Left ventricle myocardium inferior (tissue), 1 donor: ENCODE measurements around the gene JARID2. TPM values are rescaled to one million over a fixed set of nuclear protein-coding genes. Genes with fewer than 3 reads are reported as not detected.

Source experiments
- DNase-seq: peaks from one replicate; pipeline ENCODE4 v3.0.0-alpha.2; 2020
- H3K27ac ChIP-seq: fragments of 200-600 bp; replicated peaks from 2 replicates; pipeline ENCODE4 v1.8.0; 2021
- H3K27me3 ChIP-seq: fragments of 200-600 bp; 2 replicates; pipeline ENCODE4 v1.8.0; 2021; ENCODE audit warnings: low read depth
- H3K36me3 ChIP-seq: fragments of 200-600 bp; 2 replicates; pipeline ENCODE4 v1.8.0; 2021
- H3K4me1 ChIP-seq: fragments of 200-600 bp; 2 replicates; pipeline ENCODE4 v1.8.0; 2021
- H3K4me3 ChIP-seq: fragments of 200-600 bp; 2 replicates; pipeline ENCODE4 v1.8.0; 2021; ENCODE audit warnings: mild to moderate bottlenecking, moderate library complexity
- H3K9me3 ChIP-seq: fragments of 200-600 bp; replicated peaks from 2 replicates; pipeline ENCODE4 v1.8.0; 2021
- intact Hi-C: fragments of 100-400 bp; cut with micrococcal nuclease; formaldehyde crosslinking; loops from one replicate; pipeline ENCODE4 v1.11.0; 2022
- total RNA-seq: library from RNA; stranded (reverse); fragmentation: NEBNext Ultra II Directional; extraction: Animal tissue kit (Norgen Biotek cat#: 25700); gene quantifications from one replicate; pipeline ENCODE4 v1.2.1, GENCODE V29; 2021
- TF ChIP-seq, protein P1 (sequence below): fragments of 200-600 bp; IDR thresholded peaks from 2 replicates; pipeline ENCODE4 v1.8.0; 2021; ENCODE audit warnings: antibody characterized with exemption, mild to moderate bottlenecking, borderline replicate concordance
- donor health status: DM: no; HTN: yes; CAD: no; lungs with severe emphysema.

JARID2 gene
- total RNA-seq, 1 donor from 2014 or later: 6.5 TPM

DNA sequence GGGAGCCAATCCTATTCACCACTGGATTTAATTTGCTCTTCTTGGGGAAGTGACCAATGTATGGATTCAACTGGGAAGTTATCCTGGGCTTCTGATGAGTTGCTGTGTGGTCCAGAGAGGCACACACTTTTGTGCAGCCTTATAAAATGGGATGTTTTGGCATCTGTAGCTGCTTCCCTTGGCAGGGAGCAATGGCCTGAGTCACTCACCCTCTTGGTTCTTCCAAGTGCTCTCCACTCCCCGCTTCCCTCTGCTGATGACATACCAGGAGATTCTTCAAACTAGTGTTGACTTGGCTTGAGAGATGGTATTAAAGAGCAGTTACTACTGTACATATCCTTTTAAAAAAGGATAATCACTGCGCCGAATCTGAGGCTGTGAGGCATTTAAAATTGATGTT is 105.8 kb downstream of the JARID2 start:
- peak; percentile 37 for DNase-seq
- no peak overlapping the region for H3K4me3 ChIP-seq
- peaks cover 55% of the 10 kb centered on the region for H3K4me1 ChIP-seq
- TF ChIP-seq, protein P1, sequence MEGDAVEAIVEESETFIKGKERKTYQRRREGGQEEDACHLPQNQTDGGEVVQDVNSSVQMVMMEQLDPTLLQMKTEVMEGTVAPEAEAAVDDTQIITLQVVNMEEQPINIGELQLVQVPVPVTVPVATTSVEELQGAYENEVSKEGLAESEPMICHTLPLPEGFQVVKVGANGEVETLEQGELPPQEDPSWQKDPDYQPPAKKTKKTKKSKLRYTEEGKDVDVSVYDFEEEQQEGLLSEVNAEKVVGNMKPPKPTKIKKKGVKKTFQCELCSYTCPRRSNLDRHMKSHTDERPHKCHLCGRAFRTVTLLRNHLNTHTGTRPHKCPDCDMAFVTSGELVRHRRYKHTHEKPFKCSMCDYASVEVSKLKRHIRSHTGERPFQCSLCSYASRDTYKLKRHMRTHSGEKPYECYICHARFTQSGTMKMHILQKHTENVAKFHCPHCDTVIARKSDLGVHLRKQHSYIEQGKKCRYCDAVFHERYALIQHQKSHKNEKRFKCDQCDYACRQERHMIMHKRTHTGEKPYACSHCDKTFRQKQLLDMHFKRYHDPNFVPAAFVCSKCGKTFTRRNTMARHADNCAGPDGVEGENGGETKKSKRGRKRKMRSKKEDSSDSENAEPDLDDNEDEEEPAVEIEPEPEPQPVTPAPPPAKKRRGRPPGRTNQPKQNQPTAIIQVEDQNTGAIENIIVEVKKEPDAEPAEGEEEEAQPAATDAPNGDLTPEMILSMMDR: no peak
- no peaks in the 10 kb centered on the region for H3K27me3 ChIP-seq
- no peaks in the 10 kb centered on the region for H3K9me3 ChIP-seq
- intact Hi-C loops: no loop called here
- no peaks in the 10 kb centered on the region for H3K36me3 ChIP-seq
- peak overlapping the region; percentile 11 for H3K27ac ChIP-seq

DNA sequence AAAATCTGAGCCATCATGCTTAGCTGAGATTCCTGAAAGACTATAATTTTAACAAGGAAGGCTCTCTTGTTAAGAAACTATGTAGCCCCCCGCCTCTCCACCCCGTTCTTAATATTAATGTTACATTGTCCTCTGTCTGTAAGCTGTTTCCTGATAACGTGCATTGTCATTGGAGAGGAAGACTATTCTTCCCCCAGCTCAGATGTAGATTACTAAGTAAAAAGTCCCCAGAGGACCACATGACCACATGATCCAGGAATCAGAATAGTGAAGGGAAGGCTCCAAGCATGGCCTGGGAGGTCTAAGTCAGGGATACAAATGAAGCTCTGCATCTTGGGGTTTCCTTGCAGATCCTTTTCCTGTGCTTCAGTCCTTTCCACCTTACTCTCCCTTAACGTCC is 106.4 kb downstream of the JARID2 start:
- Histone ChIP-seq H3K36me3 (no peaks in the 10 kb centered on the region), H3K27me3 (no peaks in the 10 kb centered on the region), H3K4me1 (peaks cover 61% of the 10 kb centered on the region), H3K27ac (peak overlapping the region; percentile 11), H3K9me3 (no peaks in the 10 kb centered on the region), H3K4me3 (no peak overlapping the region)
- intact Hi-C loops: no loop called here
- no peak for DNase-seq
- TF ChIP-seq, protein P1: no peak

DNA sequence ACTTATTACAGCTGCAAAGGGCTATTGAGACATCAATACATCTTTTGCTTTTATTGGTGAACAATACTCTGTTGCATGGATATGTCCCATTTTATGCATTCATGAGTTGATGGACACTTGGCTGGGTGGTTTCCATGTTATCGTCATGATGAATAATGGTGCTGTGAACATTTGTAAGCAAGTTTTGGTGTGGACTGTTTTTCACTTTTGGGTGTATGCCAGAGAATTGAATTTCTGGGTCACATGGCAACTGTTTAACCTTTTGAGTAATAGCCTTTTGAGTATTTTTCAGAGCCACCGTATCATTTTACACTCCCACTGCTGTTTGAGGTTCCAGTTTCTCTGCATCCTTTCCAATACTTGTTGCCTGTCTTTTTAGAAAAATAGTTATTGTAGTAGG is 107.0 kb downstream of the JARID2 start:
- TF ChIP-seq, protein P1: no peak
- intact Hi-C loops: no loop called here
- H3K9me3 ChIP-seq: no peaks in the 10 kb centered on the region
- no peak overlapping the region for H3K27ac ChIP-seq
- no peak for DNase-seq
- no peaks in the 10 kb centered on the region for H3K36me3 ChIP-seq
- no peak overlapping the region for H3K4me3 ChIP-seq
- H3K27me3 ChIP-seq: no peaks in the 10 kb centered on the region
- H3K4me1 ChIP-seq: peaks cover 67% of the 10 kb centered on the region

DNA sequence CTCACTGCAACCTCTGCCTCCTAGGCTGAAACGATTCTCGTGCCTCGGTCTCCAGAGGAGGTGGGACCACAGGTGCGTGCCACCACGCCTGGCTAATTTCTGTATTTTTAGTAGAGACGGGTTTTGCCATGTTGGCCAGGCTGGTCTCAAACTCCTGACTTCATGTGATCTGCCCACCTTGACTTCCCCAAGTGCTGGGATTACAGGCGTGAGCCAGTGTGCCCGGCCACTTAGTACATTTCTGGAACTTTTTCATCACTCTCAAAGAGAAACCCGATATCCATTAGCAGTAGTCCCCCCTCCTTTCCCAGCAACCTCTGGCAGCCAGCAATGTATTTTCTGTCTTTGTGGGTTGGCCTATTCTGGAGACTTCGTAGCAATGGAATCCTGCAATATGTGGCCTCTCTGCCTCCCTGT is 109.8 kb downstream of the JARID2 start:
- TF ChIP-seq, protein P1: no peak
- no peak overlapping the region for H3K27ac ChIP-seq
- DNase-seq: no peak
- H3K9me3 ChIP-seq: no peaks in the 10 kb centered on the region
- intact Hi-C loops: no loop called here
- no peak overlapping the region for H3K4me3 ChIP-seq
- H3K4me1 ChIP-seq: peaks cover 90% of the 10 kb centered on the region
- H3K36me3 ChIP-seq: no peaks in the 10 kb centered on the region
- no peaks in the 10 kb centered on the region for H3K27me3 ChIP-seq

DNA sequence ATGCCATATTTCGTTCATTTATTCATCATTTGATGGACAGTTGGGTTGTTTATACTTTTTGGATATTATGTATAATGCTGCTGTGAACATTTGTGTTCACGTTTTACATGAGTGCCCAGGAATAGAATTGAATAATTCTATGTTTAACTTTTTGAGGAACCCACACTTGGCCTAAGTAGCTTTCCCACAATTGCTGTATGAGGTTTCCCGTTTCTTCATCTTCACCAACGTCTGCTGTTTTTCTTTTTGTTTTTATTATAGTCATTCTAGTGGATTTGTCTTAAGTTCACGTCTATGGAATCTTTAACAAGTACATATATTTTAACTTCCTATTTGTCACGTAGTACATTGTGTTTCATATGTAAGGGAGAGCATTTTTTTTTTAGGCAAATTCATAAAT is 110.3 kb downstream of the JARID2 start:
- Histone ChIP-seq H3K4me3 (no peak overlapping the region), H3K27ac (no peak overlapping the region), H3K9me3 (no peaks in the 10 kb centered on the region), H3K36me3 (no peaks in the 10 kb centered on the region), H3K4me1 (peaks cover 86% of the 10 kb centered on the region), H3K27me3 (no peaks in the 10 kb centered on the region)
- intact Hi-C loops: no loop called here
- TF ChIP-seq, protein P1: no peak
- DNase-seq: no peak

DNA sequence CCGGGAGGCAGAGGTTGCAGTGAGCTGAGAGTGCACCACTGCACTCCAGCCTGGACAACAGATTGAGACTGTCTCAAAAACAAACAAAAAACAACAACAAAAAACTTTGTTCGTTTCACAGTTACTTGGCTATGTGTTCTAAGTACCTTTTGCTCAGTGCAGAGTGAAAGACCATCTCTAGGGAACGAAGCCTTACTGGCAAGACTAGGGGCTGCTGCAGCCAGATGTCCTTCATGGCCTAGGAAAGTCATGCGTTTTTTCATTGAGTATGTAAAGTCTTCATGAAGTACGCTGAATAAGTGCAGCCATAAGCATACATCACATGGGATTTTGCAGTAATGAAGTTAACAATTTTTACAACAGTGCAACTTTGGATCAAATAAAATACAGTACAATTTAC is 111.1 kb downstream of the JARID2 start:
- peaks cover 78% of the 10 kb centered on the region for H3K4me1 ChIP-seq
- TF ChIP-seq, protein P1: no peak
- H3K9me3 ChIP-seq: no peaks in the 10 kb centered on the region
- no peak overlapping the region for H3K4me3 ChIP-seq
- H3K27ac ChIP-seq: no peak overlapping the region
- DNase-seq: no peak
- no peaks in the 10 kb centered on the region for H3K36me3 ChIP-seq
- intact Hi-C loops: no loop called here
- no peaks in the 10 kb centered on the region for H3K27me3 ChIP-seq
